Mucosa of rectum (tissue), 2 donors: ENCODE measurements around the gene OR2V2.
A peak's percentile ranks its signal among the peaks of the same experiment; 100 is the strongest.

ENCODE experiments used
- H3K27ac ChIP-seq, 2 donors: one replicate each; pipeline ENCODE4 v1.7.0; 2013; ENCODE audit warnings: inconsistent platforms in 2 of 2, low read depth in 2 of 2, low read length in 2 of 2
- H3K27me3 ChIP-seq, 2 donors: one replicate each; pipeline ENCODE4 v1.7.0; 2013; ENCODE audit warnings: low read length in 2 of 2; ENCODE audit not compliant: control insufficient read depth in 2 of 2, insufficient read depth in 2 of 2
- H3K36me3 ChIP-seq, 2 donors: one replicate each; pipeline ENCODE4 v1.7.0; 2013; ENCODE audit warnings: low read length in 2 of 2; ENCODE audit not compliant: control insufficient read depth in 2 of 2, insufficient read depth in 2 of 2
- H3K4me1 ChIP-seq, 2 donors: one replicate each; pipeline ENCODE4 v1.7.0; 2013; ENCODE audit warnings: low read length in 2 of 2, mild to moderate bottlenecking in 1 of 2; ENCODE audit not compliant: control insufficient read depth in 2 of 2, insufficient read depth in 2 of 2
- H3K4me3 ChIP-seq, 2 donors: one replicate each; pipeline ENCODE4 v1.7.0; 2013; ENCODE audit warnings: low read length in 2 of 2
- H3K9ac ChIP-seq, 2 donors: one replicate each; pipeline ENCODE4 v1.7.0; 2013; ENCODE audit warnings: low read length in 2 of 2, low read depth in 1 of 2, mild to moderate bottlenecking in 1 of 2
- H3K9me3 ChIP-seq, 2 donors: one replicate each; pipeline ENCODE4 v1.7.0; 2013; ENCODE audit warnings: low read length in 2 of 2; ENCODE audit not compliant: control insufficient read depth in 2 of 2
- donor health status: healthy.
- donor health status: Normal muscosa, but diverticular disease.

The OR2V2 gene

DNA sequence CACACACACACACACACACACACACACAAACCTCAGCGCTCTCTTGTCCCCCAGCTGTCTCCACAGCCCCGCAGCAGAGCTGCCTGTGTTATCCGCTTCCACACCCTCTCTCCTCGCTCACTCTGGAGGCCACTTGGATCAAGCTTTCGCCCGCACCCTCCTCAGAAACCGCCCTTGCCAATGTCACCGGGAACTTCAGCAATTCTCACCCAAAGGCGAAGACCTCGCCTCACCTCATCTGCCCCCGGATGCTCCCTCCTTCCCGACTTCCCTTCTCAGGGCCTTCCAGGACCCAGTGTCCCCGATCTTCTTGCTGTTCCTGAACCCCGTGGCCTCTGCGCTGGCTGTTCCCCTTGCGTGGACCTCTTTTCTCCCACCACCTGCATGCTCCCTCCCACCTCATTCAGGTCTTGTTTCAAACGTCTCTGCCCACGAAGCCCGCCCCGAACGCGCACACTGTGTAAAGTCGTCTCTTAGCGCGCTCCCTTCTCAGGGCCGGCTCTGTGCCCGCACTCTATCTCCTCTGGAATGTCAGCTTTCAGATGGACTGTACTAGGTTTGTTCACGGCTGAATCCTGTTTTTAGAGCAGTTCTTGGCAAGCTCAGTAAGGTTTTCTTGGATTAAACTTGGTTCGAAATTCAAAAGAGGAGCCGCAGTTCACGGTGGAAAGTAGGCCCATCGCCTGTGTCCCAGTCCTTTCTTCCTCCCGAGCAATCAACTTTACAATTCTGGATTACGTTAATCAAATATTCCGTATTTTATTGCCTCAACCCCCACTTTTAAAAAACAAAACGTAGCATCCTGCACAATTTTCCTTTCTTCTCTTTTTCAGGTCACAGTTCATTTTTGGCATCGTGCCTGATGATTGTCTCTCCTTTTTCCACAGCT lies 58.6 kb downstream of the OR2V2 start:
- no peaks in the 10 kb centered on the region for H3K36me3 ChIP-seq
- no peak overlapping the region for H3K27ac ChIP-seq
- peaks cover 17 to 33% of the 10 kb centered on the region in 2 donors for H3K4me1 ChIP-seq
- H3K27me3 ChIP-seq, result peaks cover 0 to 7% of the 10 kb centered on the region in 2 donors
- no peaks in the 10 kb centered on the region for H3K9me3 ChIP-seq
- peak overlapping the region; percentile 58 to 79 for H3K4me3 ChIP-seq
- H3K9ac ChIP-seq, result peak overlapping the region; percentile 16 to 20

DNA sequence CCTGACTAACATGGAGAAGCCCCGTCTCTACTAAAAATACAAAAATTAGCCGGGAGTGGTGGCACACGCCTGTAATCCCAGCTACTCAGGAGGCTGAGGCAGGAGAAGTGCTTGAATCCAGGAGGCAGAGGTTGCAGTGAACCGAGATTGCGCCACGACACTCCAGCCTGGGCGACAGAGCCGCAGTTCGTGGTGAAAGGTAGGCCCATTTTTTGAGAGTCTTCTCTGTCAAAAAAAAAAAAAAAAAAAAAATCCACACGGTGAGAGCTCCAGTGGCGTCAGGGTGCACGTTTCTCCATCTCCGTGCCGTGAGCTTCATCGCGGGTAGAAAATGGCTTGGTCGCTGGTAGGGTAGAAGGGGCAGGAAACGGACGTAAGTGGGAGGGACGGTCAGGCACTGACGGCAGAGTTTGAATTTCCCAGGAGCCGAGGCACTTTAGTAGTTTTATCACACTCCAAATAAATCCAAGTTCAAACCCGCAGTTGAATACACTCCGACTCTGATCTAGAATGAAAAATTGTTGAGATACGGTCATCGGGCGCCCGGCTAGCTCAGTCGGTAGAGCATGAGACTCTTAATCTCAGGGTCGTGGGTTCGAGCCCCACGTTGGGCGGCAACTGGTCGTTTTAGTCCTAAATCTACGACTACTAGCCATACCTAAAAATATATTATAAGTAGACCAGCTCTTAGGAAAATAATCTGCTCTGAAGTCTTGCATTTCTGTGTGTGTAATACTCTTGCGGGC lies 60.0 kb downstream of the OR2V2 start:
- peaks cover 0 to 7% of the 10 kb centered on the region in 2 donors for H3K27me3 ChIP-seq
- H3K9me3 ChIP-seq, result no peaks in the 10 kb centered on the region
- H3K27ac ChIP-seq, result peak overlapping the region; percentile 31 to 38
- peak overlapping the region; percentile 62 to 79 for H3K4me3 ChIP-seq
- no peaks in the 10 kb centered on the region for H3K36me3 ChIP-seq
- peak overlapping the region; percentile 30 to 52 for H3K9ac ChIP-seq
- peaks cover 17 to 26% of the 10 kb centered on the region in 2 donors for H3K4me1 ChIP-seq

DNA sequence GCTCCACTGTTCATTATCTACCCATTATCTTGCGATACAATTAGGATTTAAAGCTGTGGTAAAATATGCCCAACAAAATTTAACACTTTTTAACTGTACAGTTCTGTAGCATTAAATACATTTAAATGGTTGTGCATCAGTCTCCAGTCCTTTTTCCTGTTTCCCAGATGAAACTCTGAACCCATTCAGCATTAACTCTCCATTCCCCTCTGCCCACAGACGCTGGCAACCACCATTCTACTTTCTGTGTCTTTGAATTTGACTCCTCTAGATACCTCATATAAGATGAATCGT lies 60.5 kb downstream of the OR2V2 start:
- no peak overlapping the region for H3K9ac ChIP-seq
- H3K36me3 ChIP-seq, result no peaks in the 10 kb centered on the region
- peaks cover 0 to 7% of the 10 kb centered on the region in 2 donors for H3K27me3 ChIP-seq
- H3K27ac ChIP-seq, result no peak overlapping the region
- H3K9me3 ChIP-seq, result no peaks in the 10 kb centered on the region
- H3K4me1 ChIP-seq, result peaks cover 17 to 22% of the 10 kb centered on the region in 2 donors
- peak overlapping the region; percentile 62 to 79 for H3K4me3 ChIP-seq
